Keratinocyte (primary cell): ENCODE measurements around the gene CLDN9. TPM values are rescaled to one million over a fixed set of nuclear protein-coding genes. Genes with fewer than 3 reads are reported as not detected.
A peak's percentile ranks its signal among the peaks of the same experiment; 100 is the strongest.

Source experiments
- DNase-seq: peaks from one replicate; pipeline ENCODE4 v3.0.0-alpha.2; 2011; ENCODE audit warnings: low read depth, missing footprints, low spot score
- FAIRE-seq: peaks from 2 replicates; lab custom pipeline; 2011; peaks lifted over from hg19 to GRCh38; lab: Jason Lieb, UNC
- H2AFZ ChIP-seq: 2 replicates; pipeline ENCODE4 v1.6.0; 2012; ENCODE audit warnings: low read length, control low read depth, inconsistent platforms; ENCODE audit not compliant: control insufficient read depth
- H3K27ac ChIP-seq: 2 replicates; pipeline ENCODE4 v1.5.1; 2011; ENCODE audit warnings: low read length; ENCODE audit not compliant: control insufficient read depth, insufficient read depth
- H3K27me3 ChIP-seq: 3 replicates; pipeline ENCODE4 v1.6.0; 2011; ENCODE audit warnings: low read length; ENCODE audit not compliant: control insufficient read depth, insufficient read depth; ENCODE audit errors: extremely low read depth
- H3K36me3 ChIP-seq, 2 experiments: 2 replicates in 1 of 2; 3 replicates in 1 of 2; pipeline ENCODE4 v1.5.1; 2011; ENCODE audit warnings: low read length in 2 of 2, mild to moderate bottlenecking in 1 of 2; ENCODE audit not compliant: control insufficient read depth in 2 of 2, insufficient read depth in 2 of 2; ENCODE audit errors: extremely low read depth in 1 of 2
- H3K4me1 ChIP-seq: 3 replicates; pipeline ENCODE4 v1.5.1; 2011; ENCODE audit warnings: low read length; ENCODE audit not compliant: control insufficient read depth, insufficient read depth; ENCODE audit errors: extremely low read depth
- H3K4me2 ChIP-seq: 3 replicates; pipeline ENCODE4 v1.6.0; 2011; ENCODE audit warnings: low read depth, low read length; ENCODE audit not compliant: control insufficient read depth, insufficient read depth; ENCODE audit errors: extremely low read depth
- H3K4me3 ChIP-seq, 3 experiments: fragments of 200-600 bp in 1 of 3; sonication (generic) in 1 of 3; 2 replicates in 2 of 3; 3 replicates in 1 of 3; pipeline ENCODE4 v1.5.1; 2011 to 2016; ENCODE audit warnings: low read length in 3 of 3, mild to moderate bottlenecking in 3 of 3, control low read depth in 2 of 3, inconsistent platforms in 1 of 3, low read depth in 1 of 3, mixed read lengths in 1 of 3, mixed run types in 1 of 3, moderate library complexity in 1 of 3; ENCODE audit not compliant: control insufficient read depth in 2 of 3, insufficient read depth in 2 of 3; ENCODE audit errors: extremely low read depth in 1 of 3
- H3K79me2 ChIP-seq: 2 replicates; pipeline ENCODE4 v1.6.0; 2012; ENCODE audit warnings: low read length; ENCODE audit not compliant: control insufficient read depth, insufficient read depth
- H3K9ac ChIP-seq: 3 replicates; pipeline ENCODE4 v1.6.0; 2011; ENCODE audit warnings: low read length; ENCODE audit not compliant: control insufficient read depth, insufficient read depth; ENCODE audit errors: extremely low read depth
- H3K9me1 ChIP-seq: 3 replicates; pipeline ENCODE4 v1.6.0; 2011; ENCODE audit warnings: low read length; ENCODE audit not compliant: control insufficient read depth, insufficient read depth; ENCODE audit errors: extremely low read depth
- H3K9me3 ChIP-seq: 2 replicates; pipeline ENCODE4 v1.5.1; 2012; ENCODE audit warnings: low read depth, low read length; ENCODE audit not compliant: control insufficient read depth
- H4K20me1 ChIP-seq: 3 replicates; pipeline ENCODE4 v1.6.0; 2011; ENCODE audit warnings: low read length; ENCODE audit not compliant: control insufficient read depth, insufficient read depth; ENCODE audit errors: extremely low read depth
- EZH2 ChIP-seq: IDR thresholded peaks from one replicate; pipeline ENCODE4 v1.6.1; 2012; ENCODE audit warnings: inconsistent platforms, mild to moderate bottlenecking, low read length, moderate library complexity
- dilution Hi-C: fragments of 300-500 bp; cut with MboI; formaldehyde crosslinking; loops from one replicate; pipeline ENCODE4 v1.7.0; 2020; ENCODE audit warnings: low sequenced_read_pairs; ENCODE audit not compliant: extremely low pct_ligation_motif_present
- polyA plus RNA-seq, 5 experiments: library from polyadenylated mRNA; depleted of rRNA in 3 of 5; stranded (reverse) in 3 of 5; stranded (forward) in 1 of 5; unstranded in 1 of 5; fragments of >200 nt; gene quantifications; 1 replicate in 1 of 5; 2 replicates in 3 of 5; 3 replicates in 1 of 5; pipeline versions ENCODE4 v1.2.1 to v1.2.3, GENCODE V29; 2011 to 2012; ENCODE audit warnings: missing spikeins in 2 of 5, low read depth in 1 of 5, low replicate concordance in 1 of 5
- TF ChIP-seq, protein P1 (sequence below), 3 experiments: IDR thresholded peaks in 1 of 3; conservative IDR thresholded peaks in 1 of 3; optimal IDR thresholded peaks in 1 of 3; 2 replicates in 2 of 3; 3 replicates in 1 of 3; pipeline versions ENCODE3 to v1.5.1; 2011; ENCODE audit warnings: low read length in 3 of 3, mild to moderate bottlenecking in 3 of 3, moderate library complexity in 2 of 3, control low read depth in 1 of 3, inconsistent platforms in 1 of 3; ENCODE audit not compliant: insufficient read depth in 2 of 3; ENCODE audit errors: extremely low read depth in 1 of 3

The CLDN9 gene
- polyA plus RNA-seq, 1 donor (not counting 4 experiments of a cell fraction or from before 2014, with no cell fraction given): not detected

- dilution Hi-C loops: no loop called here
- Histone ChIP-seq H4K20me1 (no peaks in the 10 kb centered on the region), H3K27me3 (no peaks in the 10 kb centered on the region), H3K9ac (no peak overlapping the region), H3K4me2 (peak overlapping the region; percentile 4), H3K4me1 (peaks cover 3% of the 10 kb centered on the region), H3K4me3 (peak overlapping the region in 2 of 3 experiments; percentile 12 to 14), H3K9me3 (no peaks in the 10 kb centered on the region), H3K9me1 (no peaks in the 10 kb centered on the region), H3K79me2 (no peaks in the 10 kb centered on the region), H2AFZ (no peak overlapping the region), H3K36me3 (no peaks in the 10 kb centered on the region), H3K27ac (no peak overlapping the region)
- TF ChIP-seq, protein P1, sequence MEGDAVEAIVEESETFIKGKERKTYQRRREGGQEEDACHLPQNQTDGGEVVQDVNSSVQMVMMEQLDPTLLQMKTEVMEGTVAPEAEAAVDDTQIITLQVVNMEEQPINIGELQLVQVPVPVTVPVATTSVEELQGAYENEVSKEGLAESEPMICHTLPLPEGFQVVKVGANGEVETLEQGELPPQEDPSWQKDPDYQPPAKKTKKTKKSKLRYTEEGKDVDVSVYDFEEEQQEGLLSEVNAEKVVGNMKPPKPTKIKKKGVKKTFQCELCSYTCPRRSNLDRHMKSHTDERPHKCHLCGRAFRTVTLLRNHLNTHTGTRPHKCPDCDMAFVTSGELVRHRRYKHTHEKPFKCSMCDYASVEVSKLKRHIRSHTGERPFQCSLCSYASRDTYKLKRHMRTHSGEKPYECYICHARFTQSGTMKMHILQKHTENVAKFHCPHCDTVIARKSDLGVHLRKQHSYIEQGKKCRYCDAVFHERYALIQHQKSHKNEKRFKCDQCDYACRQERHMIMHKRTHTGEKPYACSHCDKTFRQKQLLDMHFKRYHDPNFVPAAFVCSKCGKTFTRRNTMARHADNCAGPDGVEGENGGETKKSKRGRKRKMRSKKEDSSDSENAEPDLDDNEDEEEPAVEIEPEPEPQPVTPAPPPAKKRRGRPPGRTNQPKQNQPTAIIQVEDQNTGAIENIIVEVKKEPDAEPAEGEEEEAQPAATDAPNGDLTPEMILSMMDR (optimal IDR thresholded peaks at IDR 0.05 in 1 of 3, IDR thresholded peaks at IDR 0.05 in 1 of 3, conservative IDR thresholded peaks at IDR 0.05 in 1 of 3; ENCODE audit: extremely low read depth in 1 of 3, insufficient read depth in 2 of 3, low read length in 3 of 3): no peak
- TF ChIP-seq EZH2: no peak
- no peak for DNase-seq
- FAIRE-seq: no peak
Observed at GRCh38 chr16:3004781-3005284, 7.9 kb upstream of the CLDN9 start.

DNA sequence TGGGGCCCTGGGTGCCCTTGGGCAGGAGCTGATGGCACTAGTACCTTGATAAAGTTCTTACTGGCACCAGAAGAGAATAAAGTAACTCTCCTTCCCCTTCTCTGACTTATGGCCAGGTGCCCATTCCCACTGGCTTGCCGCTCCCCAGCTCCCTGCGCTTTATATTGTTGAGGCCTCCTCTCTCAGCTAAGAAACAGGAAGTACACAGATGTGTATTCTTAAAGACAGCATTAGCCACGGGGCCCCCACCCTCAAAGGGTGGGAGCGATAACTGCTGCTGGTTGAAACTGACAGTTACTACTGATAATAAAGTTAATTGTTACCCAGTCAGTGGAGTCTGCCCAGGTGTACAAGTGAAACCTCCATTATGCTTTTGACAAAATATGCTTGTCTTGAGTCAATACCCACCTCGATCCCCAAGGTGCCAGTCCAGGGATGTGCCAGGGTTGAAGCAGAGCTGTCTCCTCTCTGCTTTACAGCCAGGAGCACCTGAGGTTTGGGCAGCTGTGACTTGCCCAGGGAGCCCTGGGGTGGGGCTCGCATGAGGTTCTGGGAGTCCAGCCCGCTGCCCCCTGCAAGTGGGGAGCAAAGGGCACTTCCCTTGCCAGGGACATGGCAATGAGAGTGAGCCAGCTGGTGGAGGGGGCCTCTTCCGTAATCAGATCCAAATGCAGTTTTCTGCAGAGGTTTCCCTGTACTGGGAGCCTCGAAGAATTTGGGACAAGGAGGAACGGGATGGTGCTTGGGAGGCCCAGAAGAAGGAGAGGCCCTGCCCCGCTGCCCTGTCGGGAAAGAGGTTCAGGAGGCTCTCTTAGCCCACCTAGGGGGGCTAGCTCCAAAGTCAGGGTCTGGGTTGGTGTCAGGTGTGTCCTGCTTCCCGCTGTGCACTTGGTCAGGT lies 5.4 kb upstream of the CLDN9 start:
- Histone ChIP-seq H4K20me1 (no peaks in the 10 kb centered on the region), H3K36me3 (no peaks in the 10 kb centered on the region), H3K9me1 (no peaks in the 10 kb centered on the region), H2AFZ (no peak overlapping the region), H3K79me2 (no peaks in the 10 kb centered on the region), H3K27me3 (peaks cover 13% of the 10 kb centered on the region), H3K9ac (no peak overlapping the region), H3K4me2 (no peak overlapping the region), H3K4me3 (no peak overlapping the region), H3K4me1 (peaks cover 7% of the 10 kb centered on the region), H3K9me3 (no peaks in the 10 kb centered on the region), H3K27ac (no peak overlapping the region)
- FAIRE-seq (no peak), DNase-seq (no peak)
- no peak for TF ChIP-seq EZH2
- TF ChIP-seq, protein P1 (optimal IDR thresholded peaks at IDR 0.05 in 1 of 3, IDR thresholded peaks at IDR 0.05 in 1 of 3, conservative IDR thresholded peaks at IDR 0.05 in 1 of 3; ENCODE audit: extremely low read depth in 1 of 3, insufficient read depth in 2 of 3, low read length in 3 of 3): no peak
- dilution Hi-C loops: no loop called here
